Activated CD4-positive, CD25-positive, alpha-beta regulatory T cell (primary cell): ENCODE data around the gene FBXO17.

Source experiments
- DNase-seq, 4 experiments: peaks; one replicate each; lab custom pipeline; 2025; lab: John Stamatoyannopoulos, UW

Gene FBXO17

GRCh38 chr19:38891771-38892170 is 83.8 kb downstream of the FBXO17 start:
- no peak for DNase-seq
